Loucy (cell line): ENCODE data around the gene BMERB1.

ENCODE experiments used
- CTCF ChIP-seq: fragments of 200-600 bp; sonication (generic); conservative IDR thresholded peaks from 2 replicates; pipeline ENCODE4 v1.5.1; 2014; ENCODE audit warnings: mild to moderate bottlenecking, antibody characterized with exemption, low read length
- EZH2phosphoT487 ChIP-seq: fragments of 200-600 bp; IDR thresholded peaks from 2 replicates; pipeline ENCODE4 v1.6.1; 2018; ENCODE audit warnings: antibody characterized with exemption, mild to moderate bottlenecking, moderate library complexity, borderline replicate concordance

GRCh38 chr16:15621456-15621855, 187.1 kb downstream of the BMERB1 start:
- no peak for TF ChIP-seq CTCF
- TF ChIP-seq EZH2phosphoT487, result no peak
